ENCODE results near the gene RER1. TPM values are rescaled to one million over a fixed set of nuclear protein-coding genes. Genes with fewer than 3 reads are reported as not detected.

The RER1 gene
- polyA plus RNA-seq, 1 donor from 2014 or later, result 58.7 TPM

- Histone ChIP-seq H3K36me3 (ENCODE audit: insufficient read depth, low read length) (no peaks in the 10 kb centered on the region), H3K9me2 (ENCODE audit: insufficient read depth, low read length) (no peaks in the 10 kb centered on the region), H2AFZ (ENCODE audit: low read depth, low read length) (no peak overlapping the region), H3K79me2 (replicated peaks; ENCODE audit: insufficient read depth, low read length) (no peaks in the 10 kb centered on the region), H3K4me3 (ENCODE audit: low read length) (no peak overlapping the region), H3K4me2 (ENCODE audit: low read length) (no peak overlapping the region), H3K9ac (ENCODE audit: low read length) (no peak overlapping the region), H4K20me1 (ENCODE audit: insufficient read depth) (no peaks in the 10 kb centered on the region), H3K27ac (ENCODE audit: low read length) (no peak overlapping the region), H3K9me3 (ENCODE audit: low read length) (no peaks in the 10 kb centered on the region), H3K27me3 (ENCODE audit: insufficient read depth, low read depth, low read length) (no peaks in the 10 kb centered on the region), H3F3A (ENCODE audit: insufficient read depth, low read length, poor library complexity, severe bottlenecking) (no peaks in the 10 kb centered on the region)
- TF ChIP-seq POLR2AphosphoS5 (IDR thresholded peaks at IDR 0.05), result no peak
- no peak for TF ChIP-seq TAF1 (IDR thresholded peaks at IDR 0.05; ENCODE audit: low read depth)
- no peak for TF ChIP-seq REST (IDR thresholded peaks at IDR 0.05; ENCODE audit: borderline replicate concordance)
- no peak for TF ChIP-seq EP300 (conservative IDR thresholded peaks at IDR 0.05; ENCODE audit: poor library complexity, severe bottlenecking)
- no peak for TF ChIP-seq MXI1 (conservative IDR thresholded peaks at IDR 0.05; ENCODE audit: poor library complexity, severe bottlenecking)
- no peak for TF ChIP-seq SMC3 (conservative IDR thresholded peaks at IDR 0.05; ENCODE audit: poor library complexity)
- no peak for TF ChIP-seq RAD21 (conservative IDR thresholded peaks at IDR 0.05)
Observed at GRCh38 chr1:2433936-2434655, 42.5 kb downstream of the RER1 start.

- H4K20me1 ChIP-seq (ENCODE audit: insufficient read depth), result no peaks in the 10 kb centered on the region
- TF ChIP-seq RAD21 (conservative IDR thresholded peaks at IDR 0.05), result no peak
- no peak for TF ChIP-seq REST (IDR thresholded peaks at IDR 0.05; ENCODE audit: borderline replicate concordance)
- TF ChIP-seq TAF1 (IDR thresholded peaks at IDR 0.05; ENCODE audit: low read depth), result no peak
- no peak for TF ChIP-seq POLR2AphosphoS5 (IDR thresholded peaks at IDR 0.05)
- TF ChIP-seq CTCF (IDR thresholded peaks at IDR 0.05; ENCODE audit: poor library complexity, severe bottlenecking), result no peak
- TF ChIP-seq SMC3 (conservative IDR thresholded peaks at IDR 0.05; ENCODE audit: poor library complexity), result no peak
- TF ChIP-seq MXI1 (conservative IDR thresholded peaks at IDR 0.05; ENCODE audit: poor library complexity, severe bottlenecking), result no peak
- TF ChIP-seq EZH2 (IDR thresholded peaks at IDR 0.05; ENCODE audit: borderline replicate concordance, insufficient read depth, low read length, poor library complexity, severe bottlenecking), result no peak
Observed at GRCh38 chr1:2435091-2435490, 43.5 kb downstream of the RER1 start.

More at GRCh38 chr1:2435091-2435490, 43.5 kb downstream of the RER1 start:
- Histone ChIP-seq H3K27me3 (ENCODE audit: insufficient read depth, low read depth, low read length) (no peaks in the 10 kb centered on the region), H3K9me3 (ENCODE audit: low read length) (no peaks in the 10 kb centered on the region), H3K4me3 (ENCODE audit: low read length) (no peak overlapping the region), H3K36me3 (ENCODE audit: insufficient read depth, low read length) (no peaks in the 10 kb centered on the region), H2AFZ (ENCODE audit: low read depth, low read length) (no peak overlapping the region), H3K9ac (ENCODE audit: low read length) (no peak overlapping the region), H3K27ac (ENCODE audit: low read length) (no peak overlapping the region), H3F3A (ENCODE audit: insufficient read depth, low read length, poor library complexity, severe bottlenecking) (no peaks in the 10 kb centered on the region), H3K9me2 (ENCODE audit: insufficient read depth, low read length) (no peaks in the 10 kb centered on the region), H3K79me2 (replicated peaks; ENCODE audit: insufficient read depth, low read length) (no peaks in the 10 kb centered on the region), H3K4me2 (ENCODE audit: low read length) (no peak overlapping the region)
